ENCODE data around the gene PANK1. TPM values are rescaled to one million over a fixed set of nuclear protein-coding genes. Genes with fewer than 3 reads are reported as not detected.

Gene PANK1
- total RNA-seq, 2 experiments from 2014 or later = 12.1 to 16.1 TPM

GRCh38 chr10:89609833-89610346, 35.2 kb downstream of the PANK1 start:
- TF ChIP-seq EZH2phosphoT487 (IDR thresholded peaks at IDR 0.05; ENCODE audit: borderline replicate concordance, low read depth, low read length) = no peak
- TF ChIP-seq CTCF (conservative IDR thresholded peaks at IDR 0.05; ENCODE audit: low read length) = no peak
- Histone ChIP-seq H3K9me2 (ENCODE audit: insufficient read depth, low read length) (no peaks in the 10 kb centered on the region), H4K20me1 (ENCODE audit: insufficient read depth, low read length) (no peaks in the 10 kb centered on the region), H3K27ac (ENCODE audit: low read depth, low read length, poor library complexity, severe bottlenecking) (no peak overlapping the region), H2AFZ (ENCODE audit: low read length) (no peak overlapping the region), H3K4me1 (ENCODE audit: insufficient read depth, low read length, poor library complexity, severe bottlenecking) (no peaks in the 10 kb centered on the region), H3K9me3 (ENCODE audit: low read length) (no peaks in the 10 kb centered on the region), H3K36me3 (ENCODE audit: insufficient read depth, low read length) (peaks cover 35% of the 10 kb centered on the region), H3K4me3 (ENCODE audit: low read depth, low read length, poor library complexity, severe bottlenecking) (no peak overlapping the region), H3K79me2 (ENCODE audit: insufficient read depth, low read depth, low read length) (no peaks in the 10 kb centered on the region), H3K4me2 (ENCODE audit: low read length) (no peak overlapping the region)
- CTCF ChIA-PET (ENCODE audit: unreplicated experiment) = no interaction called here
- DNase-seq (ENCODE audit: low spot score) = no peak
- BruUV-seq (replicated peaks) = no TSS peak
- intact Hi-C loops (cut with micrococcal nuclease; ENCODE audit: unreplicated experiment) = no loop called here
- POLR2A ChIA-PET = interaction anchor here (0.9 kb wide), 1 partner anchor 18 kb away, joined by 3 read pairs; no protein-coding TSS in a partner anchor

GRCh38 chr10:89604200-89604599, 40.8 kb downstream of the PANK1 start:
- BruUV-seq (replicated peaks) = no TSS peak
- H3K36me3 ChIP-seq (ENCODE audit: insufficient read depth, low read length) = peaks cover 14% of the 10 kb centered on the region
- no peak overlapping the region for H3K27ac ChIP-seq (ENCODE audit: low read depth, low read length, poor library complexity, severe bottlenecking)
- no peak overlapping the region for H2AFZ ChIP-seq (ENCODE audit: low read length)
- H4K20me1 ChIP-seq (ENCODE audit: insufficient read depth, low read length) = no peaks in the 10 kb centered on the region
- H3K4me3 ChIP-seq (ENCODE audit: low read depth, low read length, poor library complexity, severe bottlenecking) = no peak overlapping the region
- CTCF ChIA-PET (ENCODE audit: unreplicated experiment) = no interaction called here
- DNase-seq (ENCODE audit: low spot score) = no peak
- intact Hi-C loops (cut with micrococcal nuclease; ENCODE audit: unreplicated experiment) = no loop called here
- H3K9me3 ChIP-seq (ENCODE audit: low read length) = no peaks in the 10 kb centered on the region
- H3K79me2 ChIP-seq (ENCODE audit: insufficient read depth, low read depth, low read length) = no peaks in the 10 kb centered on the region
- no peak overlapping the region for H3K4me2 ChIP-seq (ENCODE audit: low read length)
- H3K4me1 ChIP-seq (ENCODE audit: insufficient read depth, low read length, poor library complexity, severe bottlenecking) = no peaks in the 10 kb centered on the region
- TF ChIP-seq CTCF (conservative IDR thresholded peaks at IDR 0.05; ENCODE audit: low read length) = no peak
- no peak for TF ChIP-seq EZH2phosphoT487 (IDR thresholded peaks at IDR 0.05; ENCODE audit: borderline replicate concordance, low read depth, low read length)
- no peaks in the 10 kb centered on the region for H3K9me2 ChIP-seq (ENCODE audit: insufficient read depth, low read length)
- POLR2A ChIA-PET = interaction anchor here (0.6 kb wide), 2 partner anchors 28 to 52 kb away, joined by 3 to 4 read pairs; no protein-coding TSS in a partner anchor

- Histone ChIP-seq H4K20me1 (ENCODE audit: insufficient read depth, low read length) (no peaks in the 10 kb centered on the region), H3K4me1 (ENCODE audit: insufficient read depth, low read length, poor library complexity, severe bottlenecking) (no peaks in the 10 kb centered on the region), H3K4me3 (ENCODE audit: low read depth, low read length, poor library complexity, severe bottlenecking) (no peak overlapping the region), H3K4me2 (ENCODE audit: low read length) (no peak overlapping the region), H3K9me2 (ENCODE audit: insufficient read depth, low read length) (no peaks in the 10 kb centered on the region), H2AFZ (ENCODE audit: low read length) (no peak overlapping the region), H3K27ac (ENCODE audit: low read depth, low read length, poor library complexity, severe bottlenecking) (no peak overlapping the region), H3K36me3 (ENCODE audit: insufficient read depth, low read length) (peaks cover 25% of the 10 kb centered on the region), H3K9me3 (ENCODE audit: low read length) (no peaks in the 10 kb centered on the region), H3K79me2 (ENCODE audit: insufficient read depth, low read depth, low read length) (no peaks in the 10 kb centered on the region)
- TF ChIP-seq CTCF (conservative IDR thresholded peaks at IDR 0.05; ENCODE audit: low read length) = no peak
- TF ChIP-seq EZH2phosphoT487 (IDR thresholded peaks at IDR 0.05; ENCODE audit: borderline replicate concordance, low read depth, low read length) = no peak
- POLR2A ChIA-PET = interaction anchor here (0.7 to 0.9 kb wide), 2 partner anchors 9 to 140 kb away, joined by 4 read pairs; no protein-coding TSS in a partner anchor
- intact Hi-C loops (cut with micrococcal nuclease; ENCODE audit: unreplicated experiment) = no loop called here
- no TSS peak for BruUV-seq (replicated peaks)
- no peak for DNase-seq (ENCODE audit: low spot score)
- CTCF ChIA-PET (ENCODE audit: unreplicated experiment) = no interaction called here
Measured at GRCh38 chr10:89602919-89603318, 42.1 kb downstream of the PANK1 start.
